HepG2 (cell line): ENCODE data around the gene GAL3ST2. TPM values are rescaled to one million over a fixed set of nuclear protein-coding genes. Genes with fewer than 3 reads are reported as not detected.
A peak's percentile ranks its signal among the peaks of the same experiment; 100 is the strongest.

Experiments
- ARNT2 ChIP-seq: sonication (generic); formaldehyde crosslinking; IDR thresholded peaks from 2 replicates; pipeline ENCODE4 v1.8.0; 2022; ENCODE audit warnings: mild to moderate bottlenecking, low read depth, missing genetic modification reagents, moderate library complexity
- GATAD2A ChIP-seq: IDR thresholded peaks from 2 replicates; pipeline ENCODE4 v1.6.1; 2016
- HOXA7 ChIP-seq: sonication (generic); formaldehyde crosslinking; IDR thresholded peaks from 2 replicates; pipeline ENCODE4 v1.8.1; 2022; ENCODE audit warnings: mild to moderate bottlenecking, missing genetic modification reagents, moderate library complexity
- KDM3A ChIP-seq: IDR thresholded peaks from 2 replicates; pipeline ENCODE4 v1.6.1; 2018; ENCODE audit warnings: low read depth, missing compliant biosample characterization
- MAX ChIP-seq: IDR thresholded peaks from 2 replicates; pipeline ENCODE4 v1.6.1; 2012; ENCODE audit warnings: inconsistent platforms
- MYPOP ChIP-seq: sonication (generic); formaldehyde crosslinking; IDR thresholded peaks from 2 replicates; pipeline ENCODE4 v1.8.1; 2023; ENCODE audit warnings: mild to moderate bottlenecking, moderate library complexity, missing genetic modification reagents
- PAWR ChIP-seq: sonication (generic); formaldehyde crosslinking; IDR thresholded peaks from 2 replicates; pipeline ENCODE4 v1.4.0; 2020; ENCODE audit warnings: missing genetic modification reagents, mild to moderate bottlenecking, borderline replicate concordance
- SSRP1 ChIP-seq: IDR thresholded peaks from 2 replicates; pipeline ENCODE4 v1.6.1; 2016; ENCODE audit warnings: control low read depth
- ZNF124 ChIP-seq: sonication (generic); formaldehyde crosslinking; IDR thresholded peaks from 2 replicates; pipeline ENCODE4 v1.4.0; 2020; ENCODE audit warnings: missing genetic modification reagents
- ZNF33B ChIP-seq: sonication (generic); formaldehyde crosslinking; IDR thresholded peaks from 2 replicates; pipeline ENCODE4 v1.5.1; 2020; ENCODE audit warnings: mild to moderate bottlenecking, missing genetic modification reagents
- ZNF513 ChIP-seq: sonication (generic); formaldehyde crosslinking; conservative IDR thresholded peaks from 2 replicates; pipeline ENCODE4 v1.5.0; 2020; ENCODE audit warnings: missing genetic modification reagents
- ZNF564 ChIP-seq: sonication (generic); formaldehyde crosslinking; IDR thresholded peaks from 2 replicates; pipeline ENCODE4 v1.8.1; 2023; ENCODE audit warnings: mild to moderate bottlenecking, missing genetic modification reagents
- polyA plus RNA-seq, 8 experiments: library from polyadenylated mRNA; depleted of rRNA in 3 of 8; stranded (reverse) in 7 of 8; unstranded in 1 of 8; fragments of >200 nt; fragmentation: Illumina TruSeq in 4 of 8; extraction: Trizol in 4 of 8; gene quantifications; 2 replicates each; pipeline versions ENCODE4 v1.2.1 to v1.2.3, GENCODE V29; 2011 to 2016; ENCODE audit warnings: low read depth in 4 of 8, missing spikeins in 1 of 8, mixed read lengths in 1 of 8; ENCODE audit not compliant: insufficient read depth in 1 of 8
- total RNA-seq, 5 experiments: library from RNA; depleted of rRNA; stranded (reverse); fragments of >200 nt; fragmentation: Illumina TruSeq; extraction: Trizol; gene quantifications; 2 replicates each; pipeline ENCODE4 v1.2.3, GENCODE V29; 2016; ENCODE audit warnings: low read depth in 1 of 5
- TF ChIP-seq, protein P1 (sequence below): sonication (generic); formaldehyde crosslinking; IDR thresholded peaks from 2 replicates; pipeline ENCODE4 v1.5.0; 2020; ENCODE audit warnings: mild to moderate bottlenecking, missing genetic modification reagents
- TF ChIP-seq, protein P2 (sequence below): sonication (generic); formaldehyde crosslinking; IDR thresholded peaks from 2 replicates; pipeline ENCODE4 v1.5.0; 2020; ENCODE audit warnings: missing genetic modification reagents
- TF ChIP-seq, protein P3 (sequence below): sonication (generic); formaldehyde crosslinking; IDR thresholded peaks from 2 replicates; pipeline ENCODE4 v1.9.0; 2021; ENCODE audit warnings: missing genetic modification reagents, borderline replicate concordance

The GAL3ST2 gene
- total and polyA plus RNA-seq, 2 of the 13 experiments (the other 11 are each of a cell fraction or from before 2014, with no cell fraction given) = 0.17 to 0.20 TPM

DNA sequence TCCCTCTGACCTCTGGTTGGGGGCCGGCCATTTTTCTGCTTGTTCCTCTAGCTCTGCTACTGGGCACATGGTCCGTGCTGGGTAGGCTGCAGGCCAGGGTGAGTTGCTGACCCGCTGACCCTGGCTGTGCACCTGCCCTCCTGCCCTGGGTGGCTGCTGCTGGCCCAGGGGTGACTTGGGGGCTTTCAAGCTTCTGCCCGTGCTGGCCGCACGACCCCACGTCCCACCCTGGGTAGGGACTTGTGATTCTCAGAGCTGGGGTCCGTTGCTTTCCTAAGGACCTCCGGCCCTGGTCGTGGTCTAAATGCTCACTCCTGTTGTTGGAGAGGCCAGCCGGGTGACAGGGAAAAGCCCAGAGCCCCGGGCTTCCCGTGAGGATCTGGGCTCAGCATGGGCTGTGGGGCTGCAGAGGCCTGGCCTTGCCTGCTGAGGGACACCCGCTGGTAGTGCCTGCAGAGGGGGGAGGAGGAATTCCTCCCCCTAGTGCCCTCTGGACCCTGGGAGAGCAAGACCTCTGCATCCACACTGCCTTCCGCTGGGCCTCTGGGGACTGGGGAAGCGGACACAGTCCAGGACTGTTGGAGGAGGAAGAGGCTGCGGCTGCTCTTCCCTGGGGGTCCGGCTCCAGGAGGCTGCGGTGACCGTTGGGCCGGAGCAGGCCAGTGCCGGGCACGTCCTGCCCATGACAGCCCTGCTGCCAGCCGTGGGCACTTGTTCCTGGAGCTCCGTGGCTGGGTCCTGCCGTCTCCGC lies 6.3 kb upstream of the GAL3ST2 start (continued):
- TF ChIP-seq, protein P1, sequence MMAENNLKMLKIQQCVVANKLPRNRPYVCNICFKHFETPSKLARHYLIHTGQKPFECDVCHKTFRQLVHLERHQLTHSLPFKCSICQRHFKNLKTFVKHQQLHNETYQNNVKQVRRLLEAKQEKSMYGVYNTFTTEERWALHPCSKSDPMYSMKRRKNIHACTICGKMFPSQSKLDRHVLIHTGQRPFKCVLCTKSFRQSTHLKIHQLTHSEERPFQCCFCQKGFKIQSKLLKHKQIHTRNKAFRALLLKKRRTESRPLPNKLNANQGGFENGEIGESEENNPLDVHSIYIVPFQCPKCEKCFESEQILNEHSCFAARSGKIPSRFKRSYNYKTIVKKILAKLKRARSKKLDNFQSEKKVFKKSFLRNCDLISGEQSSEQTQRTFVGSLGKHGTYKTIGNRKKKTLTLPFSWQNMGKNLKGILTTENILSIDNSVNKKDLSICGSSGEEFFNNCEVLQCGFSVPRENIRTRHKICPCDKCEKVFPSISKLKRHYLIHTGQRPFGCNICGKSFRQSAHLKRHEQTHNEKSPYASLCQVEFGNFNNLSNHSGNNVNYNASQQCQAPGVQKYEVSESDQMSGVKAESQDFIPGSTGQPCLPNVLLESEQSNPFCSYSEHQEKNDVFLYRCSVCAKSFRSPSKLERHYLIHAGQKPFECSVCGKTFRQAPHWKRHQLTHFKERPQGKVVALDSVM (CRISPR knock-in tag) = no peak; the same call in none of the 2 replicates
- TF ChIP-seq ZNF564 (CRISPR knock-in tag) (no peak; the same call in 1 of the 2 replicates), MAX (peak; percentile 76), GATAD2A (peak; percentile 92), SSRP1 (0 out of 2 replicates have a peak, but pooled peaks have one; percentile 19), HOXA7 (CRISPR knock-in tag) (no peak), PAWR (CRISPR knock-in tag) (no peak), MYPOP (CRISPR knock-in tag) (peak; percentile 45; the same call in 1 of the 2 replicates), ZNF124 (peak; percentile 99), ZNF33B (CRISPR knock-in tag) (no peak), ARNT2 (0 out of 2 replicates have a peak, but pooled peaks have one; percentile 38), KDM3A (CRISPR knock-in tag) (peak; percentile 96), ZNF513 (CRISPR knock-in tag) (no peak)
- TF ChIP-seq, protein P2, sequence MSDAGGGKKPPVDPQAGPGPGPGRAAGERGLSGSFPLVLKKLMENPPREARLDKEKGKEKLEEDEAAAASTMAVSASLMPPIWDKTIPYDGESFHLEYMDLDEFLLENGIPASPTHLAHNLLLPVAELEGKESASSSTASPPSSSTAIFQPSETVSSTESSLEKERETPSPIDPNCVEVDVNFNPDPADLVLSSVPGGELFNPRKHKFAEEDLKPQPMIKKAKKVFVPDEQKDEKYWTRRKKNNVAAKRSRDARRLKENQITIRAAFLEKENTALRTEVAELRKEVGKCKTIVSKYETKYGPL (CRISPR knock-in tag) = no peak
- TF ChIP-seq, protein P3, sequence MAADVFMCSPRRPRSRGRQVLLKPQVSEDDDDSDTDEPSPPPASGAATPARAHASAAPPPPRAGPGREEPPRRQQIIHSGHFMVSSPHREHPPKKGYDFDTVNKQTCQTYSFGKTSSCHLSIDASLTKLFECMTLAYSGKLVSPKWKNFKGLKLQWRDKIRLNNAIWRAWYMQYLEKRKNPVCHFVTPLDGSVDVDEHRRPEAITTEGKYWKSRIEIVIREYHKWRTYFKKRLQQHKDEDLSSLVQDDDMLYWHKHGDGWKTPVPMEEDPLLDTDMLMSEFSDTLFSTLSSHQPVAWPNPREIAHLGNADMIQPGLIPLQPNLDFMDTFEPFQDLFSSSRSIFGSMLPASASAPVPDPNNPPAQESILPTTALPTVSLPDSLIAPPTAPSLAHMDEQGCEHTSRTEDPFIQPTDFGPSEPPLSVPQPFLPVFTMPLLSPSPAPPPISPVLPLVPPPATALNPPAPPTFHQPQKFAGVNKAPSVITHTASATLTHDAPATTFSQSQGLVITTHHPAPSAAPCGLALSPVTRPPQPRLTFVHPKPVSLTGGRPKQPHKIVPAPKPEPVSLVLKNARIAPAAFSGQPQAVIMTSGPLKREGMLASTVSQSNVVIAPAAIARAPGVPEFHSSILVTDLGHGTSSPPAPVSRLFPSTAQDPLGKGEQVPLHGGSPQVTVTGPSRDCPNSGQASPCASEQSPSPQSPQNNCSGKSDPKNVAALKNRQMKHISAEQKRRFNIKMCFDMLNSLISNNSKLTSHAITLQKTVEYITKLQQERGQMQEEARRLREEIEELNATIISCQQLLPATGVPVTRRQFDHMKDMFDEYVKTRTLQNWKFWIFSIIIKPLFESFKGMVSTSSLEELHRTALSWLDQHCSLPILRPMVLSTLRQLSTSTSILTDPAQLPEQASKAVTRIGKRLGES = peak; percentile 35; the same call in 1 of the 2 replicates
